ENCODE results near the gene MT1HL1. TPM values are rescaled to one million over a fixed set of nuclear protein-coding genes. Genes with fewer than 3 reads are reported as not detected.

MT1HL1 gene
- total and polyA plus RNA-seq, 4 experiments from 2014 or later, result not detected

- no peaks in the 10 kb centered on the region for H3K36me3 Mint-ChIP-seq
- CTCF ChIA-PET (ENCODE audit: partially characterized antibody), result no interaction called here
- no peaks in the 10 kb centered on the region for H3K4me1 Mint-ChIP-seq
- no peaks in the 10 kb centered on the region for H3K4me1 ChIP-seq (ENCODE audit: insufficient read depth, low read length)
- POLR2A ChIA-PET (ENCODE audit: partially characterized antibody), result no interaction called here
- DNase-seq, result no peak
- peaks cover 2 to 4% of the 10 kb centered on the region in 2 donors for H3K27me3 Mint-ChIP-seq
- H3K9me3 ChIP-seq (ENCODE audit: control insufficient read depth in 1 of 2, low read length in 2 of 2), result no peaks in the 10 kb centered on the region
- no peaks in the 10 kb centered on the region for H3K36me3 ChIP-seq (ENCODE audit: insufficient read depth, low read length)
- H3K9me3 Mint-ChIP-seq, result peaks cover 0 to 3% (median 0%) of the 10 kb centered on the region in 8 donors
- H3K27ac ChIP-seq (ENCODE audit: low read depth, low read length), result no peak overlapping the region
- no peak overlapping the region for H3K4me3 ChIP-seq (ENCODE audit: low read length in 2 of 2)
- H3K27me3 ChIP-seq (ENCODE audit: insufficient read depth, low read length), result no peaks in the 10 kb centered on the region
- H3K4me3 Mint-ChIP-seq, result no peak overlapping the region
- intact Hi-C loops (cut with micrococcal nuclease), result no loop called here
- no peak overlapping the region for H3K27ac Mint-ChIP-seq
These were observed 1.4 kb upstream of the MT1HL1 start for GRCh38 chr1:237005674-237006073.

GRCh38 chr1:237003516-237003915 lies 725 bp downstream of the MT1HL1 start:
- H3K27me3 Mint-ChIP-seq, result peaks cover 2 to 4% of the 10 kb centered on the region in 2 donors
- no peaks in the 10 kb centered on the region for H3K4me1 Mint-ChIP-seq
- H3K36me3 Mint-ChIP-seq, result no peaks in the 10 kb centered on the region
- H3K27ac Mint-ChIP-seq, result no peak overlapping the region
- H3K27ac ChIP-seq (ENCODE audit: low read depth, low read length), result no peak overlapping the region
- H3K27me3 ChIP-seq (ENCODE audit: insufficient read depth, low read length), result no peaks in the 10 kb centered on the region
- DNase-seq, result no peak
- H3K4me3 ChIP-seq (ENCODE audit: low read length in 2 of 2), result no peak overlapping the region
- H3K4me1 ChIP-seq (ENCODE audit: insufficient read depth, low read length), result no peaks in the 10 kb centered on the region
- no peak overlapping the region for H3K4me3 Mint-ChIP-seq
- CTCF ChIA-PET (ENCODE audit: partially characterized antibody), result no interaction called here
- H3K9me3 Mint-ChIP-seq, result peaks cover 0 to 2% (median 0%) of the 10 kb centered on the region in 8 donors
- H3K36me3 ChIP-seq (ENCODE audit: insufficient read depth, low read length), result no peaks in the 10 kb centered on the region
- POLR2A ChIA-PET (ENCODE audit: partially characterized antibody), result no interaction called here
- intact Hi-C loops (cut with micrococcal nuclease), result no loop called here
- no peaks in the 10 kb centered on the region for H3K9me3 ChIP-seq (ENCODE audit: control insufficient read depth in 1 of 2, low read length in 2 of 2)

GRCh38 chr1:237000191-237000590 lies 4.0 kb downstream of the MT1HL1 start:
- Mint-ChIP-seq H3K36me3 (no peaks in the 10 kb centered on the region), H3K4me3 (no peak overlapping the region), H3K27me3 (peaks cover 2 to 4% of the 10 kb centered on the region in 2 donors), H3K9me3 (peaks cover 0 to 2% (median 0%) of the 10 kb centered on the region in 8 donors), H3K27ac (no peak overlapping the region), H3K4me1 (no peaks in the 10 kb centered on the region)
- Histone ChIP-seq H3K4me1 (ENCODE audit: insufficient read depth, low read length) (no peaks in the 10 kb centered on the region), H3K9me3 (ENCODE audit: control insufficient read depth in 1 of 2, low read length in 2 of 2) (no peaks in the 10 kb centered on the region), H3K27ac (ENCODE audit: low read depth, low read length) (no peak overlapping the region), H3K36me3 (ENCODE audit: insufficient read depth, low read length) (no peaks in the 10 kb centered on the region), H3K4me3 (ENCODE audit: low read length in 2 of 2) (no peak overlapping the region), H3K27me3 (ENCODE audit: insufficient read depth, low read length) (no peaks in the 10 kb centered on the region)
- ChIA-PET CTCF (ENCODE audit: partially characterized antibody) (no interaction called here), POLR2A (ENCODE audit: partially characterized antibody) (no interaction called here)
- intact Hi-C loops (cut with micrococcal nuclease), result no loop called here
- DNase-seq, result no peak

GRCh38 chr1:236998546-236998945 lies 5.7 kb downstream of the MT1HL1 start:
- H3K27ac Mint-ChIP-seq, result no peak overlapping the region
- no peaks in the 10 kb centered on the region for H3K4me1 Mint-ChIP-seq
- Histone ChIP-seq H3K9me3 (ENCODE audit: control insufficient read depth in 1 of 2, low read length in 2 of 2) (no peaks in the 10 kb centered on the region), H3K27ac (ENCODE audit: low read depth, low read length) (no peak overlapping the region), H3K4me1 (ENCODE audit: insufficient read depth, low read length) (no peaks in the 10 kb centered on the region), H3K27me3 (ENCODE audit: insufficient read depth, low read length) (no peaks in the 10 kb centered on the region), H3K36me3 (ENCODE audit: insufficient read depth, low read length) (no peaks in the 10 kb centered on the region), H3K4me3 (ENCODE audit: low read length in 2 of 2) (no peak overlapping the region)
- DNase-seq, result no peak
- H3K9me3 Mint-ChIP-seq, result peaks cover 0 to 2% (median 0%) of the 10 kb centered on the region in 8 donors
- no peak overlapping the region for H3K4me3 Mint-ChIP-seq
- POLR2A ChIA-PET (ENCODE audit: partially characterized antibody), result no interaction called here
- intact Hi-C loops (cut with micrococcal nuclease), result no loop called here
- CTCF ChIA-PET (ENCODE audit: partially characterized antibody), result no interaction called here
- H3K36me3 Mint-ChIP-seq, result no peaks in the 10 kb centered on the region
- peaks cover 0 to 2% of the 10 kb centered on the region in 2 donors for H3K27me3 Mint-ChIP-seq

- Histone ChIP-seq H3K4me3 (ENCODE audit: low read length in 2 of 2) (no peak overlapping the region), H3K27ac (ENCODE audit: low read depth, low read length) (no peak overlapping the region), H3K36me3 (ENCODE audit: insufficient read depth, low read length) (no peaks in the 10 kb centered on the region), H3K4me1 (ENCODE audit: insufficient read depth, low read length) (no peaks in the 10 kb centered on the region), H3K27me3 (ENCODE audit: insufficient read depth, low read length) (no peaks in the 10 kb centered on the region), H3K9me3 (ENCODE audit: control insufficient read depth in 1 of 2, low read length in 2 of 2) (no peaks in the 10 kb centered on the region)
- H3K9me3 Mint-ChIP-seq, result peaks cover 0 to 4% (median 0%) of the 10 kb centered on the region in 8 donors
- DNase-seq, result no peak
- no peaks in the 10 kb centered on the region for H3K4me1 Mint-ChIP-seq
- ChIA-PET POLR2A (ENCODE audit: partially characterized antibody) (no interaction called here), CTCF (ENCODE audit: partially characterized antibody) (no interaction called here)
- H3K4me3 Mint-ChIP-seq, result no peak overlapping the region
- H3K36me3 Mint-ChIP-seq, result no peaks in the 10 kb centered on the region
- H3K27ac Mint-ChIP-seq, result no peak overlapping the region
- peaks cover 0 to 2% of the 10 kb centered on the region in 2 donors for H3K27me3 Mint-ChIP-seq
- intact Hi-C loops (cut with micrococcal nuclease), result no loop called here
These were observed 6.4 kb downstream of the MT1HL1 start for GRCh38 chr1:236997882-236998281.

- Histone ChIP-seq H3K4me1 (ENCODE audit: insufficient read depth, low read length) (no peaks in the 10 kb centered on the region), H3K36me3 (ENCODE audit: insufficient read depth, low read length) (no peaks in the 10 kb centered on the region), H3K27me3 (ENCODE audit: insufficient read depth, low read length) (no peaks in the 10 kb centered on the region), H3K27ac (ENCODE audit: low read depth, low read length) (no peak overlapping the region), H3K4me3 (ENCODE audit: low read length in 2 of 2) (no peak overlapping the region), H3K9me3 (ENCODE audit: control insufficient read depth in 1 of 2, low read length in 2 of 2) (no peaks in the 10 kb centered on the region)
- Mint-ChIP-seq H3K9me3 (peaks cover 0 to 5% (median 0%) of the 10 kb centered on the region in 8 donors), H3K27ac (peak overlapping the region in 1 of 7 donors; percentile 43), H3K36me3 (no peaks in the 10 kb centered on the region), H3K27me3 (peaks cover 0 to 2% of the 10 kb centered on the region in 2 donors), H3K4me1 (no peaks in the 10 kb centered on the region), H3K4me3 (no peak overlapping the region)
- intact Hi-C loops (cut with micrococcal nuclease), result no loop called here
- ChIA-PET CTCF (ENCODE audit: partially characterized antibody) (no interaction called here), POLR2A (ENCODE audit: partially characterized antibody) (no interaction called here)
- DNase-seq, result no peak
These were observed 6.9 kb downstream of the MT1HL1 start for GRCh38 chr1:236997361-236997760.

GRCh38 chr1:236994450-236994849 lies 9.8 kb downstream of the MT1HL1 start:
- H3K36me3 ChIP-seq (ENCODE audit: insufficient read depth, low read length), result no peaks in the 10 kb centered on the region
- Mint-ChIP-seq H3K9me3 (peaks cover 4 to 23% (median 7%) of the 10 kb centered on the region in 8 donors), H3K27me3 (peaks cover 0 to 2% of the 10 kb centered on the region in 2 donors), H3K4me1 (no peaks in the 10 kb centered on the region), H3K27ac (no peak overlapping the region), H3K4me3 (no peak overlapping the region), H3K36me3 (no peaks in the 10 kb centered on the region)
- ChIA-PET POLR2A (ENCODE audit: partially characterized antibody) (no interaction called here), CTCF (ENCODE audit: partially characterized antibody) (no interaction called here)
- H3K9me3 ChIP-seq (ENCODE audit: control insufficient read depth in 1 of 2, low read length in 2 of 2), result no peaks in the 10 kb centered on the region
- H3K4me1 ChIP-seq (ENCODE audit: insufficient read depth, low read length), result no peaks in the 10 kb centered on the region
- DNase-seq, result no peak
- no peak overlapping the region for H3K4me3 ChIP-seq (ENCODE audit: low read length in 2 of 2)
- H3K27ac ChIP-seq (ENCODE audit: low read depth, low read length), result no peak overlapping the region
- intact Hi-C loops (cut with micrococcal nuclease), result no loop called here
- no peaks in the 10 kb centered on the region for H3K27me3 ChIP-seq (ENCODE audit: insufficient read depth, low read length)

GRCh38 chr1:236992449-236992848 lies 11.8 kb downstream of the MT1HL1 start:
- ChIA-PET CTCF (ENCODE audit: partially characterized antibody) (no interaction called here), POLR2A (ENCODE audit: partially characterized antibody) (no interaction called here)
- Mint-ChIP-seq H3K4me1 (no peaks in the 10 kb centered on the region), H3K27me3 (peaks cover 0 to 2% of the 10 kb centered on the region in 2 donors), H3K4me3 (no peak overlapping the region), H3K27ac (no peak overlapping the region), H3K36me3 (no peaks in the 10 kb centered on the region), H3K9me3 (peaks cover 5 to 26% (median 12%) of the 10 kb centered on the region in 8 donors)
- no peaks in the 10 kb centered on the region for H3K4me1 ChIP-seq (ENCODE audit: insufficient read depth, low read length)
- intact Hi-C loops (cut with micrococcal nuclease), result no loop called here
- no peaks in the 10 kb centered on the region for H3K9me3 ChIP-seq (ENCODE audit: control insufficient read depth in 1 of 2, low read length in 2 of 2)
- DNase-seq, result no peak
- no peak overlapping the region for H3K4me3 ChIP-seq (ENCODE audit: low read length in 2 of 2)
- H3K36me3 ChIP-seq (ENCODE audit: insufficient read depth, low read length), result no peaks in the 10 kb centered on the region
- no peaks in the 10 kb centered on the region for H3K27me3 ChIP-seq (ENCODE audit: insufficient read depth, low read length)
- no peak overlapping the region for H3K27ac ChIP-seq (ENCODE audit: low read depth, low read length)

Data from CD4-positive, alpha-beta memory T cell (primary cell).